D341Med (cell line): ENCODE measurements around the gene XXYLT1.
"Not testable (repeated sequence)": the region's sequence is repeated elsewhere in the genome, so short reads cannot be mapped to it uniquely, and the experiment has no call there.

ENCODE experiments used
- DNase-seq: peaks from one replicate; pipeline ENCODE4 v3.0.0; 2012; ENCODE audit warnings: low spot score

The XXYLT1 gene

GRCh38 chr3:195096484-195097330 lies 174.3 kb downstream of the XXYLT1 start:
- no peak for DNase-seq

- no peak for DNase-seq
These were observed 174.9 kb downstream of the XXYLT1 start for GRCh38 chr3:195096053-195096452.

GRCh38 chr3:195095704-195096036 lies 175.3 kb downstream of the XXYLT1 start:
- DNase-seq = no peak

- DNase-seq = no peak
These were observed 175.8 kb downstream of the XXYLT1 start for GRCh38 chr3:195095035-195095703.

- DNase-seq = no peak
These were observed 176.6 kb downstream of the XXYLT1 start for GRCh38 chr3:195094191-195094921.

- no peak for DNase-seq
These were observed 177.2 kb downstream of the XXYLT1 start for GRCh38 chr3:195093731-195094130.

GRCh38 chr3:195087840-195088601 lies 182.9 kb downstream of the XXYLT1 start:
- not testable (repeated sequence) for DNase-seq

GRCh38 chr3:195087328-195087727 lies 183.6 kb downstream of the XXYLT1 start:
- DNase-seq = no peak

- no peak for DNase-seq
These were observed 184.1 kb downstream of the XXYLT1 start for GRCh38 chr3:195086885-195087284.

- no peak for DNase-seq
These were observed 184.6 kb downstream of the XXYLT1 start for GRCh38 chr3:195086341-195086740.

- DNase-seq = no peak
These were observed 185.4 kb downstream of the XXYLT1 start for GRCh38 chr3:195085356-195086130.

- no peak for DNase-seq
These were observed 186.2 kb downstream of the XXYLT1 start for GRCh38 chr3:195084746-195085145.

- DNase-seq = no peak
These were observed 187.3 kb downstream of the XXYLT1 start for GRCh38 chr3:195083659-195084058.

- DNase-seq = no peak
These were observed 188.1 kb downstream of the XXYLT1 start for GRCh38 chr3:195082811-195083210.

- no peak for DNase-seq
These were observed 189.6 kb downstream of the XXYLT1 start for GRCh38 chr3:195081242-195081963.

GRCh38 chr3:195080571-195081151 lies 190.3 kb downstream of the XXYLT1 start:
- no peak for DNase-seq

GRCh38 chr3:195080125-195080524 lies 190.8 kb downstream of the XXYLT1 start:
- DNase-seq = no peak

GRCh38 chr3:195079636-195080035 lies 191.3 kb downstream of the XXYLT1 start:
- no peak for DNase-seq

GRCh38 chr3:195078891-195079440 lies 192.0 kb downstream of the XXYLT1 start:
- DNase-seq = no peak
